Inferior parietal cortex (tissue), 1 donor: ENCODE measurements around the gene PRKG1.
"Not testable (repeated sequence)": the region's sequence is repeated elsewhere in the genome, so short reads cannot be mapped to it uniquely, and the experiment has no call there.

Experiments
- DNase-seq: peaks from one replicate; pipeline ENCODE4 v3.0.0-alpha.2; 2016; ENCODE audit errors: extremely low spot score

Gene PRKG1

GRCh38 chr10:51993475-51993874 is 919.2 kb downstream of the PRKG1 start:
- no peak for DNase-seq

DNA sequence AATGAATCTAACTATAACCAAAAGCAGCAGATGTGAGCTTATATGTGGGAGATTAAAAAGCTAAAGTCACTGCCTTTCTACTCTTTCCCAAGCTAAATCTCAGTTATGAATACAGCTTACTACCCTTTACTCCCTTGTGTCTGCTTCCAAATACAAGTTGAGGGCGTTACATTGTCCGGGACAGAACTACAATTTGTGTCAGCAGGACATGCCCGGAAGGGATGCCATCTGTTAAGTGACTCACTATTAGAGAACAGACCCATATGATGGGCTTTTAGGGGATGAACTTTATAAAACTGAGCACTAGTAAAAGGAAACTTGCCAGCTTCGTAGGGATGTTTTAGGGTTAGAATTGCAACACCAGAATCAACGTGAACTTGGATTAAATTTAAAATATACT is 924.8 kb downstream of the PRKG1 start:
- no peak for DNase-seq

GRCh38 chr10:52004342-52004949 is 930.2 kb downstream of the PRKG1 start:
- peak; percentile 66 for DNase-seq

DNA sequence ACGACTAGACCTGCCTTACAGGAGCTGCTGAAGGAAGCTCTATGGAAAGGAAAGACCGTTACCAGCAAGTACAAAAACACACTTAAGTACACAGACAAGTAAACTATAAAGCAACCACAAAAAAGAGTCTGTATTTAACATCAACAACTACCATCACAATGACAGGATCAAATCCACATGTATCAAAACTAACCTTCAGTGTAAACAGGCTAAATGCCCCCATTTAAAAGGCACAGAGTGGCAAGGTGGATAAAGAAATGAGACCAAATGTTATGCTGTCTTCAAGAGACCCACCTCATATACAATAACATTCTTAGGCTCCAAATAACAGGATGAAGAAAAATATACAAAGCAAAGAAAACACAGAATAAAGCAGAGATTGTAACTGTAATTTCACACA is 932.8 kb downstream of the PRKG1 start:
- no peak for DNase-seq

DNA sequence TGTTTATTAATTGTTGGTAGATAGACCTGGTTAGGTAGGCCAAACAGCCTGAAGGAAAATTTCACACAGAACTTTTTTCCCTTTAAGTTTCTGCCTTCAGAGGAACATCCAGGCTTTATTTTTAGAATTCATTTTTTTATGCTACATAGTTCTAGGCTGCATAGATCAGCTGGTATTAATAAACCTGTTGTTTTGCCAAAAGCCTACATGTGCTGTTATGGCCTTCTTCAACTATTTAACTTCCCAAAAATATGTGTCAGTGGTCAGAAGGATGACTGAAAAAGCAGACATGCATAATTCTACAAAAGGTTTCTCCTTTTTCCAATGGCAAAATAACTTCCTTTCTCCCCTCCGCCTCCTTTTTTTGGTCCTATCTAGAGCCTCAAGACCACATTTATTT is 936.8 kb downstream of the PRKG1 start:
- no peak for DNase-seq

GRCh38 chr10:52019077-52019555 is 944.8 kb downstream of the PRKG1 start:
- DNase-seq: no peak

- no peak for DNase-seq
Observed at GRCh38 chr10:52019656-52020055, 945.4 kb downstream of the PRKG1 start.

DNA sequence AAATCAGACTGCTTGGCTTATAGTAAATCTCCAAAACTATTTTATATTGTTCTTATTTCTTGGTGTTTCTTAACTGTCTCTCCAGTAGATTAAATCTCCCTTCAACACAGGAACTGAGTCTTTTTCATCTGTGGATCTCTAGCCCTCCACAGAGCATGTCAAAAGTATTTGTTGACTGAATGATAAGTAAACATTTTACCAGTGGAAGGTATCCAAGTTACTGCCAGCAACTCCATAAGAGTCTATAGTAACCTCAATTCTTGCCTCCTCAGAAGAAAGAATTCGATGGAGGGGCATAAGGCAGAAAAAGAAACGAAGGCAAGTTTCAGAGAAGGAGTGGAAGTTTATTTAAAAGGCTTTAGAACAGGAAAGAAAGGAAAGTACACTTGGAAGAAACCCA is 945.9 kb downstream of the PRKG1 start:
- no peak for DNase-seq

GRCh38 chr10:52020702-52021101 is 946.4 kb downstream of the PRKG1 start:
- no peak for DNase-seq

GRCh38 chr10:52027055-52027705 is 952.9 kb downstream of the PRKG1 start:
- no peak for DNase-seq

GRCh38 chr10:52028523-52028858 is 954.2 kb downstream of the PRKG1 start:
- no peak for DNase-seq

DNA sequence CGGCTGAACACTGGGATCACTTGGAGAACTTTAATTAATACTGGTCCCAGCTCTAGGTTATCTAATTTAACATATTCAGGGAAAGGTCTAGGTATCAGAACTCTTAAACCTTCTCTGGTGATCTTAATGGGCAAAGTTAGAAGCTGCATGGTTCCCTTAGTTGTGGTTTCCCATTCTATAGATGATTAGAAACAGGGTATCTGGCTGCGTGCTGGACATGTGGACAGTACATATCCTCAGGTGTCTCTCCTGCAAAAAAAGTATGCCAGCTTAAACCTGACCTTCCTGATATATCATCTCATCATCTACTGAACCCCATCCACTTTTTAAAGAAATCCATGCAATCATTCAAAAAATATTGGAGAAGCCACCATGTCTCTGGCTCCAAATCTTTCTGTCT is 955.3 kb downstream of the PRKG1 start:
- DNase-seq: no peak

- no peak for DNase-seq
Observed at GRCh38 chr10:52030051-52030790, 955.9 kb downstream of the PRKG1 start.

DNA sequence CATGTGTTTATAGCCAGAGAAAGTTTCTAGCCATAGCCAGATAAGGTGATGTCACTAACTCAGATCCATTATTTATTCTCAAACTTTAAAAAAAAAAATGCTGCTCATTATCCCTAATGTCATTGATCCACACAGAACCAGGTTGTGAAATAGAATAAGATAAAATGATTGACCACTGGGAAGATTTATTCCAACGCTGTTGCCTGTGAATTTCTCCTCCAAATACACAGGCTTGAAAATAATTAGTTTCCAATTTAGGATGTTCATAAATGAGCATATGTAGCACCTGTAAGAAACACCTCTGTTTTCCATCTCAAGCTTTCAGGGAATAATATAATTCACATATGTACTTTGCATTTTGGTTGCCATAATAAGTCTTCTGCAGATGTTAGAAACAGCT is 956.7 kb downstream of the PRKG1 start:
- no peak for DNase-seq

DNA sequence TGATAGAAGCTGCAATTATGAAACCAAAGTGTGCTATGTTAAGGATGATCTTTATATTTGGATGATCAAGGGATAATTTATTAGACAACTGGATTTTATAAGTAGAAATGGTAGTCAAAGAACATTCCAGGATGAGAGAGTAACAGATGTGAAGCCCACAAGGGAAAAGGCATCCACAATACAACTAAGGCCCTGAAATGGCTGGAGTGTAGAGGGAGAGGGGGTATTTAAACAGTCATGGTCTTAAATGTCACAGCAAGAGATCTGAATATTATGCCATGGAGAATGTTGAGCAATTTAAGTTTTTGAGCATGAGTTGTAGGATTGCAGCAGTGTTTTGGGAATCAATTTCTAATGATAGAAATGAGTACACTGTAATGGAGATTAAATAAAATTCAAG is 957.5 kb downstream of the PRKG1 start:
- DNase-seq: no peak

DNA sequence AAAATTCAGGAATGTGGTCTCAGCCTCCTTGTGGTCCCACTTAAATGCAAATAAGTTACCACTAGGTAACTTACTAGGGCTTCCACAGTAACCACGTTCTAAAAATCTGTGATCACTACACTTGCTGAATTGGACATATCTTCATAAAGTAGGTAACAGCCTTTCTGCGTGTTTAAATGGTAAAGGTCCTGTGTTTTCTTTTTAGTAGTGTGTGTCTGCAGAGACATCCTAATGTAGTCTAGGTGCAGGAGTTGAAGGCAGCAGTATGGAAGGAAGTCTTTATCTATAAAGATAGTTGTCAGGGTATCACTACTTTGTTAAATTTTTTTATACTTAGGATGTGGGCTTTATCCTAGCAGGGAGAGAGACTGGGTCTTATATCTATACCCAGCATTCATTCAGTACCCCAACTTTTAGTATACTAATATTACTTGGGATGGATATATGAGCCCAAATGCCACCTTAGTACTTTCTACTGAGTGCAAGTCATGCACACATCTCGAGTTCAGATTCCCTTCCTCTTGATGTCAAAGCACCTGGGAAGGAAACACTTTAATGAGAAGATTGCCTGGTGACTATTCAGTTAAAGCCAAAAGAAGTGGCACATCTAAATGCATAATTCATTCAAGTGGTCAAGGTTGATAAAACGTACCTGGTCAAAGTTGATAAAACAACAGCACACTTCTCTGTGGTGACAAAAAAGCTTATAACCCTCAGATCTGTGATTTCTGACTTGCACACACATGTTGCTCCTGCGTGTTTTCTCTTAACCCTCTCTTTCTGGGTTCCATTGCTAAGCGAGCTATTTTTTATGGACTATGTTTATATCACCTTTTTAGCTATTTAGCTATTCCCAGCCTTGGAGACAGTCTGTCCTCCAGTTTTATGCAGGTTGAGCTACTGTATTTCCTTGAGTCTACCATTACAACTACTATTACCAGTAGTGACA is 958.7 kb downstream of the PRKG1 start:
- DNase-seq: no peak

DNA sequence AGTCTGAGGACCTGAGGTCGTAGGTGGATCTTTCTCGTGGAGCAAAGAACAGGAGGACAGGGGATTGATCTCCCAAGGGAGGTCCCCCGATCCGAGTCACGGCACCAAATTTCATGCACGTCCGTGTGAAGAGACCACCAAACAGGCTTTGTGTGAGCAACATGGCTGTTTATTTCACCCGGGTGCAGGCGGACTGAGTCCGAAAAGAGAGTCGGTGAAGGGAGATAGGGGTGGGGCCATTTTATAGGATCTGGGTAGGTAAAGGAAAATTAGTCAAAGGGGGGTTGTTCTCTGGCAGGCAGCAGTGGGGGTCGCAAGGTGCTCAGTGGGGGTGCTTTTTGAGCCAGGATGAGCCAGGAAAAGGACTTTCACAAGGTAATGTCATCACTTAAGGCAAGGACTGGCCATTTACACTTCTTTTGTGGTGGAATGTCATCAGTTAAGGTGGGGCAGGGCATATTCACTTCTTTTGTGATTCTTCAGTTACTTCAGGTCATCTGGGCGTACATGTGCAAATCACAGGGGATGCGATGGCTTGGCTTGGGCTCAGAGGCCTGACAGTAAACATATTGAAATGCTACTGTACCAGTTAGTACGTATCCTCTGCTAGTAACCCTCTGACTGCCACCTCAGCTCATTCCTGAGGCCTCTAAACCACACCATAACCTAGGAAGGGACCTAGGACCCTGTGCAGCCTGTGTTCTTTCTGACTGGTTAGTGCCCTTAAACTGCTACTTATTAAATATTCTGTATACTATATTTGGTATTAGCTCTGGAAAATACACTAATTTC is 964.9 kb downstream of the PRKG1 start:
- not testable (repeated sequence) for DNase-seq

- DNase-seq: no peak
Observed at GRCh38 chr10:52040486-52040885, 966.2 kb downstream of the PRKG1 start.

- DNase-seq: no peak
Observed at GRCh38 chr10:52043811-52044210, 969.5 kb downstream of the PRKG1 start.

GRCh38 chr10:52048051-52048450 is 973.8 kb downstream of the PRKG1 start:
- DNase-seq: no peak

DNA sequence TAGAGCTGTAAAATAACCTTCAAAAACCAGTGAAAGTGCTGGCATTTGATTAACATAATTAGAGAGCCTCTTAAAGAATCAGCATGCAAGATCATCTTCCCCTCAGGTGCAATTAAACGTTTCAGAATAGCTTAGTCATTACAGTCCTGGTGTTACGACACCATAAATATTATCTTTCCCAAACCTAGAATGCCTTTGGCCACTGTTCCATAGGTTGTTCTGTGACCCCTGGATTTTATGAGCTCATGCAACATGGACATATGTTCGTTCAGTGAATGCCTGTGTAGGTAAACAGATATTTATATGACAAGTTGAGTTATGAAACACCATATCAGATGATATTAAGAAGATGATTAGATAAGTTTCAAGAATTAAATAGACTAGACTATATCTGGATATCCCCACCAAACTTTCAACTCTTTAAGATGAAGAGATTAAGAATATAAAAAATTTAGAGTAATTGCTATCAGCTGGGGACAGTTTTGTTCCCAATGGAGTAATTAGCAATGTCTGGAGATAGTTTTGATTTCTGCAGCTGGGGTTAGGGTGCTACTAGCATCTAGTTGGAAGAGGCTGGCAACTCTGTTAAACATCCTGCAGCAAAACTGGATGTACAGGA is 976.3 kb downstream of the PRKG1 start:
- DNase-seq: no peak
